ENCODE data around the gene MUC20.
"Not testable (repeated sequence)": the region's sequence is repeated elsewhere in the genome, so short reads cannot be mapped to it uniquely, and the experiment has no call there.

GRCh38 chr3:195678391-195679015 is 42.3 kb upstream of the MUC20 start:
- TF ChIP-seq CTCF (IDR thresholded peaks at IDR 0.05); POLR2AphosphoS5 (IDR thresholded peaks at IDR 0.05; ENCODE audit: low read depth, low read length): not testable (repeated sequence)
